GM19468 (cell line): Measurements from ENCODE around the gene ADD2.
"Not testable (repeated sequence)": the region's sequence is repeated elsewhere in the genome, so short reads cannot be mapped to it uniquely, and the experiment has no call there.

Experiments used
- ATAC-seq: cut with Tn5 transposase; IDR thresholded peaks from one replicate; pipeline ENCODE4 v1.9.1; 2021; ENCODE audit warnings: mild to moderate bottlenecking, moderate library complexity, moderate number of reproducible peaks; ENCODE audit not compliant: unreplicated experiment; ENCODE audit errors: extremely low read depth

Gene ADD2

DNA sequence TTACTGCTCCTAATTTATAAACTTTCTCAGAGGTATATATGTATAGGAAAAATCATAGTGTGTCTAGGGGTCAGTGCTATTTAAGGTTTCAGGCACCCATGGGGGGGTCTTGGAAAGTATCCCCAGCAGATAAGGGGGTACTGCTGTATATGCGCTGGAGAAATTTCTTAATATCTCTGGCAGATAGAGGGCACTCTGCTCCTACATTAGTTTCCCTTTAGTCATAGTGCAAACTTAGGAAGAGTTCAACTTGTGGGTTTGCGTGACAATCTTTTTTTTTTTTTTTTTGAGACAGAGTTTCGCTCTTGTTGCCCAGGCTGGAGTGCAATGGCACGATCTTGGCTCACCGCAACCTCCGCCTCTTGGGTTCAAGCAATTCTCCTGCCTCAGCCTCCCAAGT, 112.8 kb downstream of the ADD2 start:
- not testable (repeated sequence) for ATAC-seq

DNA sequence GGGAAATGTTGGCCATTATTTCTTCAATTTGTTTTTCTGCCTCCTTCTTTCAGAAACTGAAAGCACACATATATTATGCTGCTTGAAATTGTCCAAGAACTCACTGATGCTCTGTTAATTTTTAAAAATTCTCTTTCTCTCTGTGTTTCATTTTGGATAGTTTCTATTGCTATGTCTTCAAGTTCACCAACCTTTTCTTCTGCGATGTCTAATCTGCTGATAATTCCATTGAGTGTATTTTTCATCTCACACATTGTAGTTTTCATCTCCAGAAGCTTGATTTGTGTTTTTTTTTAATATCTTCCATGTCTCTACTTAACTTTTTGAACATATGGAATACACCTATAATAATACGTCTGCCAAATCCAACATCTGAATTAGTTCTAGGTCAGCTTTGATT, 116.3 kb downstream of the ADD2 start:
- no peak for ATAC-seq

DNA sequence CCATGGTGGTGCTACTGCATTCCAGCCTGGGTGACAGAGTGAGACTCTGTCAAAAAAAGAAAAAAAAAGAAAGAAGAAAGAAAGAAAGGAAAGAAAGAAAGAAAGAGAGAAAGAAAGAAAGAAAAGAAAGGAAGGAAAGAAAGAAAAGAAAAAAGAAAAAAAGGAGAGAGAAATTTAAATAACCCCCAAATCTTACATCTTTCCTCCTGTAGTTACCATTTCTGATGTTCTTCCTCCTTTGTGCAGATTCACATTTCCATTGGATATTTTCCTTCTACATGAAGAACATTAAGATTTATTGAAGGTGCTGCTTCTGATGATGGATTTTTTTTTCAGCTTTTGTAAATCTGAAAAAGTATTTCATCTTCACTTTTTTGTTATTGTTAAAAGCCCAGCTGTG, 117.0 kb downstream of the ADD2 start:
- no peak for ATAC-seq

DNA sequence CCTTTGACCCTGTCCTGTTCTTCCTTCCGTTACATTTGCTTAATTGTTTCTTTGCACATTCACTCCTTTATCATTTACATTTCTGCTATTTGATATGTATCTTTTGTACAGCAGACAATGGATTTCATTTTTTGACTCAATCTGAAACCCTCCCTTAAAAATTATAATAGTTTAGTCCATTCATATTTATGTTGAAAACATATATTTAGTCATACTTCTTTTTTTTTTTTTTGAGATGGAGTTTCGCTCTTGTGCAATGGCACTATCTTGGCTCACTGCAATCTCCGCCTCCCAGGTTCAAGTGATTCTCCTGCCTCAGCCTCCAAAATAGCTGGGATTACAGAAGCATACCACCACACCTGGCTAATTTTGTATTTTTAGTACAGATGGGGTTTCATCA, 119.0 kb downstream of the ADD2 start:
- ATAC-seq: no peak

- no peak for ATAC-seq
Observed at GRCh38 chr2:70647873-70648481, 120.0 kb downstream of the ADD2 start.

DNA sequence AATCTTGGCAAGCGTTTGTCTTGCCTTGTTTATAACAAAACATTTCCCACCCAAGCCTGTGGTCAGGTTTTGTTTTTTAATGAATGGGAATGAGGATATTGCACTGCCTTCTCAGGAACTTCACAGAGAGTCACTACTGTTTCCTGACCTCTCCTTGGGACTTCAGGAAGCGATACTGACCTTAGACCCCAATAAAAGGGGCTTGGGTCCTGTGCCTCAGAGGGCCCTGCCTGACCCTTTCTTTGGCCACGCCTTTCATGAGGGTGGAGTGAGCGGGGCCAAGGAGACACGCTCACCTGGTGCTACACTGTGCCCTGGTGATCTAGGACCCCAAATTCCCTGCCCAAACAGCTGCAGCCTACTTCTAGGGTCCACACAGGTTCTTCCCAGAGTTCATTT, 121.6 kb downstream of the ADD2 start:
- ATAC-seq: no peak

DNA sequence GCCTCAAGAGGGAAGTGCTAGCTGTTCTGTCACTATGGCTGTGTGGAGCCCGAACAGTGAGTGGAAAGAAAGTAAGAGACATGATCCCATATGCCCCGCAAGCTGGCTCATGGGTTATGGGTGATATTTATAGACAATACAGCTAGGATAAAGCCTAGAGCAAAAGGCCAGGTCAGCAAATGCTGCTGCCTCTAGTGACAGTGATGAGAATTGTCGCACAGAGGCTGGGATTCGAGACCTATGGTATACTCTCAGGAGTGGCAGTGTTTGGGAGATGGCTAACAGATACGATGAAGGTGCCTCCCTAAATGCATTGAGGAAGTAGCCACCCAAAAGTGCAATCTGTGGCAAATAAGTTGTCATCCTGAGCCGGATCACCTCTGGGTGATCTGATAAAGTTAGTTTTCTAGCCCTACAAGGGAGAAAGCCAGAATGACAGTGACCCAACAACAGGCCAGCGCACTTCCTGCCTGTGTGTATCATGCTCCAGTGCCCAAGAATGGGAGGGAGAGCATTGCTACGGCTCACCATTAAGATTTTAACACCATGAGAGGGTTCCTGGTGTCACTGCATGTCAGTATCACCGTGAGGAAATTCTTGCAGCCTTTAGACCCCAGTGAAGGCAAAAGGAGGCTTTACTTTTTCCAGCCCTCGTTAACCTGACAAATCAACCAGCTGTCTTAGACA, 122.1 kb downstream of the ADD2 start:
- ATAC-seq: no peak

DNA sequence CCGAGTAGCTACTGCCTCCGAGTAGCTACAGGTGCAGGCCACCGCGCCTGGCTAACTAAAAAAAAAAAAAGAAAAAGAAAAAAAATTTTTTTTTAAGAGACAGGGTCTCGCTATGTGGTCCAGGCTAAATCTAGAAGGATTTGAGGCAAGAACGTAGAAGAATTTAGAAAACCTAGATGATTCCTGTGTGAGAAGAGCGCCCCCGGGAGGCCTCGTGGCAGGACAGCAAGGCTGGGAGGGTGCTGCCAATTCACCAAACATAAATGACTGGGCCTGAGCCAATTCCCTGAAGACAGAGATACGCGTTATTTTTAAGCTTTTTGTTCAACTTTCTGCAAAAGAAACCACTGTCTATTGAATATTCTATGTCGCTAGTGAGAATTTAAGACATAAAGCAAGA, 124.3 kb downstream of the ADD2 start:
- no peak for ATAC-seq

DNA sequence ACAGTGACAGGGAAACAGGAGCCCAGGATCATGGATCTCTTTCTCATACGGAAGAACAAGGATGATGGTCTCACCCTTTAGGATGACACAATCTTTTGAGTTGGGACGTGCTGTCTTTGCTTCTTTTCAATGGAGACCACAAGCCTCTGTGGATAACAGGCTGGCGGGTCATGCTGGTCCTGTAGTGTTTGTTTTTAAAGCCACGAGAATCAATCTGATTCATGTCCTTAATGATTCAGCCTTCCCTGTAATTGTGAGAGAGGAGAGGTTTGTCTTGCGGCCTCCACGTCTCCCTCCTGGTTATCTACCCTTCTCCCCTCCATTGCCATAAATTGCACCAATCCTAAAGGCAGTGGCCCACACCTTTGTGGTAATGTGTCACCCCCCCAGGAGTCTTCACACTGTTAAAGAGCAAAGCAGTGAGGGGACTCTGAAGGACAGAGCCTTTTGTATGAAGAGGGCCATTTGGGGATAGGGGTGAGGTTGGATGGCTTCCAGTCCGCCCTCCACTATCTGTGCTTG, 126.7 kb downstream of the ADD2 start:
- ATAC-seq: no peak

DNA sequence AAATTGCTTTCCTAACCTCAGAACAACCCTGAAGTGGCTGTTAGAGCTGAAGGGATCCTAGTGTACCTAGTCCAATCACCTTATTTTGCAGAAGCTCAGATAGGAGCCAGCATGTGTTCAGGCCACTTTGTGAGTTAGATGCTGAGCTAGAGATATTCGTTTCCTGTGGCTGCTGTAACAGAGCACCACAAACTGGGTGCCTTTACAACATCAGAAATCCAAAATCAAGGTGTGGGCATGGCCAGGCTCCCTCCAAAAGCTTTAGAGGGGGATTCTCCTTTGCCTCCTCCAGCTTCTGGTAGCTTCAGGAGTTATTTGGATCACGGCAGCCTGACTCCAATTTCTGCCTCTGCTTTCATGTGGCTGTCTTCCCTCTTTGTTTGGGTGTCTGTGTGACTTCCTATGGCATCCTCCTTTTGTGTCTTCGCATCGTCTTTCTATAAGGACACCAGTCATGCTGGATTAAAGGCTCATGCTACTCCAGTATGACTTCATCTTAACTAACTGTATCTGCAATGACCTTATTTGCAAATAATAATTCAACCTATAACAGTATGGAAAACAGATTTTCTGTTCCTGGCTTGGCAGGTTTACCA, 128.1 kb downstream of the ADD2 start:
- no peak for ATAC-seq

DNA sequence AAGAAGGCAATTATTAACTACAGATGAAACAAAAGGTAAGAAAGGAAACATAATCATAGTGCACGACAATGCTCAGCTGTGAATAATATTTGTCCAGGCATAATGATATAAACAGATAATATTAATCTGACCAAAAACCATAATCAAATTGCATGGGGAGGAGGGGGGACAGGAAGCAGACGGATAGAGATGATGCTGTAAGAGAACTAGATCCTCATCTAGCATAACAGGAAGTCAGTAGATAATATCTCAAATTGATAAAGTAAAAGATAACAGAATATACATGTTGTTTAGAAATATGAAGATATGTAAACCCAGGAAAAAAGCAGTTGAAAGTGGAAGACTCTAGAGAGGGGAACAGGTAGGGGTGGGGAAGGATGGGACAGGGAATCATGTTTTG, 129.4 kb downstream of the ADD2 start:
- no peak for ATAC-seq

GRCh38 chr2:70633508-70633907, 134.5 kb downstream of the ADD2 start:
- ATAC-seq: no peak

DNA sequence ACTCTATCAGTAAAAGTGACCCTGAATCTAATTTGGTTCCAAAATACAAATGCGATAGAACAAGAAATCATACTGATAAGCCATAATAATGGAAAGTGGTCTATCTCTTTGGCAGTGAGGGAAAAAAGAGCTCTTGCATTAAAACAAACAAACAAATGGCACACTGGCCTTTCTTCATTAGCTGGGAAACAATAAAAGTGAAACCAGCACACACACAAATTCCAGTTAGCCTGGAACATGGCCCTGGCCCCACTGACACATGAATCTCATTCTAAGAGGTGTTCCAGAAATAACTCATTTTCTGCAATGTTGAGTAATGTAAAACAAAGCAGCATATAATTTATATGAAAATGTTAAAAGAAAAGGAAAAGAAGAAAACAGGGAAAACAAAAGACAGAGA, 135.0 kb downstream of the ADD2 start:
- ATAC-seq: no peak

GRCh38 chr2:70632388-70632787, 135.6 kb downstream of the ADD2 start:
- no peak for ATAC-seq

GRCh38 chr2:70630761-70631160, 137.2 kb downstream of the ADD2 start:
- ATAC-seq: no peak

DNA sequence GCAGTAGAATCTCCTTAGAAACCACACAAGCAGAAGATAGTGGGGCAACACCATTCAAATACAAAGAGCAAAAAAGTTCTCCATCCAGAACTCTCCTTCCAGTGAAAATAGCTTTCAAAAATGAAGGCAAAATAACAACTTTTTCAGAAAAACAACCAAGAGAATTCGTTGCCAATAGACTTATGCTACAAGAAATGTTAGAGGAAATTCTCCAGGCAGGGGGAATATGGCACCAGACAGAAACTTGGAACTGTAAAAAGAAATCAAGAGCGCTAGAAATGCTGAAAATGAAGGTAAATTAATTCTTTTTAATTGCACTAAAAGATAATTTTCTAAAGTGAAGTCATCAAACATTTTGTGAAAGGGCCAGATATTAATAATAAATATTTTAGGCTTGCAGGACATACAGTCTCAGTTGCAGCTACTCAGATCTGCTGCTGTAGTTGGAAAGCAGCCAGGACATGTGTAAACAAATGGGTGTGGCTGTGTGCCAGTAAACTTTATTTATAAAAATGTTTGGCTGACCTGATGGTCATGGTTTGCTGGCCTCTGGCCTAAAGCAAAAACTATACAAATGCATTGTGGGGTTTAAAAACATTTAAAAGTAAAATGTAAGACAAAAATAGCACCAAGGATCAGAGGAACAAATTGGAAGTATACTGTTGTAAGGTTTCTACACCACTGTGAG, 140.6 kb downstream of the ADD2 start:
- ATAC-seq: no peak

DNA sequence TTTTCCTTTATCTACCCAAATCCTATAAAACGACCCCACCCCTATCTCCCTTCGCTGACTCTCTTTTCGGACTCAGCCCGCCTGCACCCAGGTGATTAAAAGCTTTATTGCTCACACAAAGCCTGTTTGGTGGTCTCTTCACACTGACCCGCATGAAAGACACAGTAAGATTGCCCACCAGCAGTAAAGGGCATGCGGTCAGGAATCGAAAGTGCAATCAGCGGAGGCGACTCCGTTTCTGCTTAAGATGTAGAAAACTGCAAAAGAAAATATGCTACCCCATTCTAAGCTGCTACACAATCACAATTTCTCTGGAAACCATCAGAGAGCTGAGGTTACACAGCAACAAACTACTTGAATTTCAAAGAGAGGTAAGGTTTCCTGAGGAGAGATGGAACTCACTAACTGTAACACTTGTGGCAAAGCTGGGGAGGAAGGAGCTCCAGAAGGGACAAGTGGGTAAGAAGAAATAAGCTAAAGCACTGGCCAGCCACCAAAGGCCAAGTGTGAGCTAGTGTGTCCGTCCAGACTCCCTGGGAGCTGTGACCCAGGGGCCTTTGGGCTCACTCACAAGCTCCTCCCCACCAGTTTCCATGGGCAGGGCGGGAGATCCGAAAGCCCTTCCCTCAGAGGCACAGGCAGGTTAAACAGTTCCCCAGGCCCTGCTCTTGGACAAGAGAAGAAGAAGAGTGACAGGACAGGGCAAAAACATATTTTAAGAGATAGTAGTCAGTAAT, 141.6 kb downstream of the ADD2 start:
- no peak for ATAC-seq

DNA sequence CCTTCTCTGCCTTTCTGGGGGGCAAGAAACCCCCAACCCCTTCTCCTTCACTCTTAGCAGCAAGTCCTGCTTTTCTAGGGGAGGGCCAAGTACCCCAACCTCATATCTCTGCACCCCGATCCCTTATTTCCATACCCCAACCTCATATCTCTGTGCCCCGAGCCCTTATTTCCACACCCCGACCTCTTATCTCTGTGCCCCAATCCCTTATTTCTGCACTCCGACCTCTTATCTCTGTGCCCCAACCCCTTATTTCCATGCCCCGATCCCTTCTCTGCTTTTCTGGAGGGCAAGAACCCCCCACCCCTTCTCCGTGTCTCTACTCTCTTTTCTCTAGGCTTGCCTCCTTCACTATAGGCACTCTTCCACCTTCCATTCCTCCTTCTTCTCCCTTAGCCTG, 146.5 kb downstream of the ADD2 start:
- not testable (repeated sequence) for ATAC-seq

DNA sequence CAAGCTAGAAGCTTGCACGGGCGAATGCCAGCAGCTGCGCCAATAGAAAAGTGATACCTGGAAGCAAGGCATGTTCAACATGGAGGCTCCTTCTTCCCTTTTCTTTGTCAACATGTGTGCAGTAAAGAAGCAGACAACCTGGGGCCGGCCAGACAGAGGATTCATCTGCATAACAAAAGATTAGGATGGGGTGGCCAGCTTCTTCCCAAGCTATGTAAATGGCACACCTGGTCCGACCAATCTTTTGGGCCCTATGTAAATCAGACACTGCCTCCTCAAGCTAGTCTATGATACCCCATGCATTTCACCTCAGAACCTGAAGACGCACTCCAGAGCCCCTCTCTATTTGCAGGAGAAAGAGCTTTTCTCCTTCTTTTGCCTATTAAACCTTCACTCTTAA, 148.0 kb downstream of the ADD2 start:
- no peak for ATAC-seq

DNA sequence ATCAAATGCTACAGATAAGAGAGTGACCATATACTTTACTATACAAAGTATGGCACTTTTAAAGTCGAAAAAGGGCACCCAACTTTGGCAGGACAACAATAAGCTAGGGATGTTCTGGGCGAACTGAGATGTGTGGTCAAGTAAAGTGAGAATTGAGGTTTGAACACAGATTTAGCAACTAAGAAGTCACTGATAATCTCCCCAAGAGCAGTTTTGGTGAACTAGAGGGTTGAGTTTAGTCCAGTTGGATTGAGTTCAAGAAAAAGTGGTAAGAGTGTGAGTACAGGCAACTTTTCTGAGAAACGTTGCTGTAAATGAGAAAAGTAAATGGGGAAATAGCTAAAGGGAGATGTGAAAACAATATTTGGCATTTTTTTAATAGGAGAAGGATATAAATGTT, 148.8 kb downstream of the ADD2 start:
- ATAC-seq: no peak
